Activated CD4-positive, CD25-positive, alpha-beta regulatory T cell treated with anti-CD3 and anti-CD28 coated beads, Interleukin-2, amount 50 U/mL, for 16 hours (primary cell): ENCODE results near the gene CEBPE.

Experiments used
- DNase-seq: peaks from one replicate; pipeline ENCODE4 v3.0.0-alpha.2; 2020; ENCODE audit warnings: low read depth, low spot score

Gene CEBPE

DNA sequence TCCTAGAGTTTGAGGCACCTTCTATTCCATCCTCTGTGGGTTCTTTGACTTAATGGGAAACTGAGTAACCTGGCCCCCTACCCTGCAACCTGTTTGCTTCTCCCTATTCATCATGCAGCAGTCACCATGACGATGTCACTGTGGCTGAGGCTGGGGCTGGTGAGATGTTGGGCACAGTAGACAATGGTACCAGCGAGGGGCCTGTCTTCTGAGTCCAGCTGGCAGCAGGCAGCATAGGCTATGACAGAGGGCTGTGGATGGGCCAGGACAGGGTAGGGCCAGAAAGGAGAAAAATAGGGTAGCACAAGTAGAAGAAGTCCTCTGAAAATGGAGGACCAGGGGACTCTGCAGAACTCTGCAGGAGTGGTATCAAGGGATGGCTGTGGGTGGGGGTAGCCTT, 16.3 kb downstream of the CEBPE start:
- DNase-seq, result no peak

- DNase-seq, result no peak
Observed at GRCh38 chr14:23101986-23102625, 16.9 kb downstream of the CEBPE start.

DNA sequence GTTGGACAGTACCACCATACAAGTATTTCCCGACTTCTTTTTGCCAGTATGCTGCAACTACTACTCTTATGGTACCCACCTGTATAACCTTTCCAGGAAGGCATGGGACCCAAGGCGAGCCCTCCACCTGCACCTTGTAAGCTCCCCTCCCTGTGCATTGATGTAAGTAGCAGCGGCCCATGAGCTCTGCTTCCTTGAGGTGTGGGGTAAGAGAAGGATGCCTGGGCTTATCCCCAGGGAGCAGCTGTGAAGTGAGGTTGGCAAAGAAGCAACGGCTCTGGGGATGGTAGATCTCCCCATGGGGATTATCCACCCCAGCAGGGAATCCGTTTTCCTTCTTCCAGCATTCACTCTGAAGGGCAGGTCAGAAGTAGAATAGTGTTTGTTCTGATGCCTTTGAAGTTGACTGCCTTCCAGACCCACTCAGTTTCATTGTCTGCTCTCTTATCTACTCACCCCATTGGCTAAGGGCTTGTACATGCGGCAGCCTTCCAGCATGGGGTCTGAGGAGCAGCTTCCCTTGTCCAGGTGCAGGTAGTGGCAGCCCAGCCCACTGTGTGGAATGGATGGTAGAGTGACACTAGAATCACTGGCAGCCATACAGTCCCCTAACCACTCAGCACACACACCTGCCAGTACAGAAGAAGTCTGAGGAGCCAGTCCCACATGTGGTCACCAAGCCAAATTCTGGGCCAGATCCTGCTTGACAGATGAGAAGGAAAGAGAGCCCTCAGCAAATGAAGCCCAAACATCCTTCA, 17.7 kb downstream of the CEBPE start:
- DNase-seq, result no peak

- DNase-seq, result no peak
Observed at GRCh38 chr14:23099212-23099861, 19.7 kb downstream of the CEBPE start.

DNA sequence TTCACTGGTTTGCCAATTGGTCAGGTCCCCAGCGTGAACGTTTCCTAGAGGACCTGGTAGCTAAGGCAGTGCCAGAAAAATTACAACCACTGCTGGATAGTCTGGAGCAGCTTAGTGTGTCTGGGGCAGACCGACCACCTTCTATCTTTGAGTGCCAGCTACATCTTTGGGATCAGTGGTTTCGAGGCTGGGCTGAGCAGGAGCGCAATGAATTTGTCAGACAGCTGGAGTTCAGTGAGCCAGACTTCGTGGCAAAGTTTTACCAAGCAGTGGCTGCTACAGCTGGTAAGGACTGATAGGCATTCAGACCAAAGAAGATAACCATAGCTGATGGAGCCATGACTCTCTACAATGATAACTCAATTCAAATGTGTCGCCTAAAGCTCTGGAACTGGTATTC, 21.3 kb downstream of the CEBPE start:
- no peak for DNase-seq

- DNase-seq, result peak; percentile 98
Observed at GRCh38 chr14:23095196-23096108, 23.6 kb downstream of the CEBPE start, which contains the start of gene C14orf119. Gene C14orf119, plus strand, starts transcription at chr14:23095505. Its CDS starts 2,154 bp downstream, at chr14:23097659.

- DNase-seq, result peak; percentile 55
Observed at GRCh38 chr14:23094666-23095195, 24.3 kb downstream of the CEBPE start, which contains the start of gene ACIN1. Gene ACIN1, minus strand, starts transcription at chr14:23095136. Its CDS starts 24 bp downstream, at chr14:23095112.

DNA sequence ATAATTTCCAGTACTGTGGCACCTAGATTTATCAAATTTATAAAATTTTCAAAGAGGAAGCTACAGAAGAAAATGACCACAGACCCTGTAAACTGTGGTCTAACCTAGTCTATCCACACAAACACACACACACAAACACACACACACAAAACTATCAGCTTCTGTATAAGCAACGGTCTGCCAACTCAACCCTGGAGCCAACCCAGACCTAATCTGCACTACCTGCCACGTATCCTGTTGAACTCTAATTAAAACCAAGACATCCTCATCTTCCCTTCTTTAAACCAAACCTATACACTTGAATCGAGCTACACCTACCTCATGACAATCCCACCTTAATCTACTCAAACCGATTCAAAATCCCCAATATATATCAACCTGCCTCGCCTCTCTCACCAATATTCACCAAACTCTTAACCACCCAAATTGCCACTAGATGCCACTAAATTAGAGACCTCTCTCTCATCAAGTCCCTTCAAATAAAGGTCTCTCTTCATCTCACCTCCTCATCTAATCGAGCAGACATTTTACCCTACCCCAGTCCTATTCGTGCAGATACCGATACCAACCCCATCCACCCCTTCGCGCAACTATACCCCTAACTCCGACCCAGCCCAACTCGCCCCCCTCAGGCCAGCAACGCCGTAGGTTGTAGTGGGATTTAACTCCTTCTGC, 24.9 kb downstream of the CEBPE start:
- DNase-seq, result no peak

- no peak for DNase-seq
Observed at GRCh38 chr14:23093526-23093925, 25.5 kb downstream of the CEBPE start.

- no peak for DNase-seq
Observed at GRCh38 chr14:23093104-23093503, 26.0 kb downstream of the CEBPE start.

GRCh38 chr14:23091294-23092225, 27.5 kb downstream of the CEBPE start:
- no peak for DNase-seq

DNA sequence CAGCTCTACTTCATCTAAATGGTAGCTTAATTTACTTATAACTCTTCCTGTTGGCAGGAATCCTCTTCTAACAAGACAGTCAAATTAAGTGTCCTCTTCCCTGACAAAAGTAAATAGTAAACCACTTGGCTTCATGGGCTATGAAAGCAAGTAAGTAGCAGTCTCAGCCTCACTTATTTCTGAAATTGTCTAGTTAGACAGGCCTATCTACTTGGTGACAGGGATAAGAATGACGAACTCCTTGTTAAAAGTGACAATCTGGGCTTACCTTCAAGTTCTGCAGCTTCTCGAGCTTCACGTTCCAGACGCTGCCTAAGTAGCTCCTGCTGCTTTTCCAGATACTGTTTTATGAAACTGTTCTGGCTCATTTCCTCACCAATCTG, 28.8 kb downstream of the CEBPE start:
- DNase-seq, result no peak

- DNase-seq, result no peak
Observed at GRCh38 chr14:23089498-23090253, 29.4 kb downstream of the CEBPE start.

DNA sequence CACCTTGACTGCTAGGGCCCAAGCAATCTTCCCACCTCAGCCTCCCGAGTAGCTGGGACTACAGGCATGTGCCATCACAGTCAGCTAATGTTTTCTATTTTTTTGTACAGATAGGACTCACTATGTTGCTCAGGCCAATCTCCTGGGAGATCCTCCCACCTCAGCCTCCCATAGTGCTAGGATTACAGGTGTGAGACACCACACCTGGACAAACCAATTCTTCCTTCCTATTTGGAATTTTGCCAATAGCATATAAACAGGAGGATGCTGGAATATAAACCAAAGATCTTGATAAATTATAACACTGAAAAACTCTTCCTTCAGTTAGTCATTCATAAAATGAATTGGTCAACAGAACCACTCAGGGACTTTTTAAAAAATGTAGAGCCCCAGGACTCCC, 32.5 kb downstream of the CEBPE start:
- no peak for DNase-seq

- DNase-seq, result no peak
Observed at GRCh38 chr14:23085458-23085857, 33.6 kb downstream of the CEBPE start.

- DNase-seq, result no peak
Observed at GRCh38 chr14:23080474-23080873, 38.6 kb downstream of the CEBPE start.

DNA sequence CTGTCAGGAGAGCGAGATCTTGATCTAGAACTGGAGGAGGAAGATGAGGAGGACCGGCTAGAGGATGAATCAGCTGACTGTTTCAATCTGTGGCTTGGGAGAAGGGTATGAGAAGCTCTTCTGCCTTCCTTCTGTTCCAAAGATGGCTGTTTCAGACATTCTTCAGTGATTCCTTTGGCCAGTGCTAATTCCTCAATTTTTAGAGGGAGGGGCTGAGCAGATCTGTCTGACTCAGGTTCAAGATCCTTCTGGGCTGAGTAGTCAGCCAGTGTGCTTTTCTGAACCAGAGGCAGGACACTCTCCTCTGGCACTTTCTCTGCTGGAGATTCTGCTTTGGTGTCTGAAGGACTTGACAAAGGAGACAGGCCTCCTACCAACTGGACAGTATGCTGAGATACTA, 39.3 kb downstream of the CEBPE start:
- DNase-seq, result no peak

DNA sequence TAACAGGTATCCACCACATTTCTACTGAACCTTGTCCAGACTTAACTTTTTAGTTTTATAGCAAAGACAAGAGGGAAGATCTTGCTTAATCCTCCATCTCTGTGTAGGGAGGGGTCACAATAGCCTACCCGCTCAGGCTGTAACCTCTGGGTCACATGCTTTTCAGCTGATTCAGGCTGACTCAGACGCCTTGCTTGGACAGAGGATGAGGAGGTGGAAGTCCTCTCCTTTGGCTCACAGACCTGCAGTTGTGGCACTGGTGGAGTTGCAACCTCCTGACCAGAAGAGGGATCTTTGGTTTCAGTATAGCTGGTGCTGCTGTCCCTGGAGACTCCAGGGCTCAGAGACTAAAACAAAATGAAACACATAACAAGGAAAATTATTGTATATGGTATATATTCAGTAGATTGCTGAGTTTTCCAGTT, 40.4 kb downstream of the CEBPE start:
- DNase-seq, result no peak

DNA sequence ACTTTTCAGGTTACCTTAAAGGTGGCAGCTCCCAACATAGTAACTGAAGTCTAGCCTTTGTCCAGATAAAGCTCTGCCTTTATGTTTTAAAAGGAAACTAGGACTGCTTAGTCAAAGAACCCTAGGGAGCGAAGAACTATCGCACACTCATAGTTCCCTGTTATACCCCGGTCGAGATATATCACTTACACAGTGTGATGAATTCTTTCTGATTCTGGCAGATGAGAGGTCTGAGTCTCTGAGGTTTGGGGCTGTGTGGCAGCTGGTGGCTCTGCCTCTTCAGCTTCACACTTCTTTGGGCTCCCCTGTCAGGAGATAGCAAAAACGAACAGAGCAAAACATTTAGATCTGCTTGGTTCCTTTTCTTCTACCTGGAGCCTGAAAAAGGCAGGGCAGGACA, 41.1 kb downstream of the CEBPE start:
- no peak for DNase-seq
